ENCODE data around the gene GRID1.
A peak's percentile ranks its signal among the peaks of the same experiment; 100 is the strongest.

GRID1 gene

DNA sequence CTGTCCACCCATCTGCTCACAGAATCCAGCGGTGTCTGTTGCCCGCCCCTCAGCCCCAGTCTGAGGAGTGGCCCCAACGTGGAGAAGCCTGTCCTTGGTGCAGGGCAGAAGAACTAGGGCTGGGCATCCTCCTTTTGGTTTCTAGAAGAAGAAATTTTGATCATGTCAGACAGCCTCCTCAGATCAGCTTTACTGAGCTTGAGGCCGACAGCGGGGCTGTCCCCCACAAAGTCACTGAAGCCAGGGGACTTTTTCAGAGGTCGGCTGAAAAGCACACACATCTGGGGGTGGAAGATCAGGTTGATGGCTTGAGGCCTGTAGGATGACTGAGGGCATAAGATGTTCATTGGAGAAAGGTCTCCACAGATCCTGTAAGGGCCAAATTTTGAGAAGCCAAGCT is 767.9 kb downstream of the GRID1 start:
- no peak for DNase-seq

GRCh38 chr10:85597006-85597405 is 769.6 kb downstream of the GRID1 start:
- no peak for DNase-seq

GRCh38 chr10:85596389-85596788 is 770.2 kb downstream of the GRID1 start:
- DNase-seq, result no peak

DNA sequence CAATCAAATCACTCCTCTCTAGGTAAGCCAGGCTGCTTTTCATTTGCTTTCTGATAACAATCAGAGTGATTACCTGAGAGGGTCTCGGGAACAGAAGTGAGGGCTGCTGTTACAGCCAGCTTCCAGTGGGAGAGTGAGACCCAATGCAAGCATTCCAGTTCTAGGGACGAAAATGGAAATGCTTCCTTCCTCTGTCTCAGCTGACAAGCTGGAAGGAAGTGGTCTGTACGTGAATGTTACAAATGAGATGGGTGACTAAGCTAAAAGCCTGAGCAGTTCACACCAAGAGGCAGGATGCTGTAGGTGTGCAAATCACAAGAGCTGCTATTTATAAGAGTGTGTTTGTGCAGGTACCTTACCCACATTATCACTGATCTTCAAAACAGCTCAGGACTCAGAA is 772.4 kb downstream of the GRID1 start:
- DNase-seq, result peak; percentile 10

DNA sequence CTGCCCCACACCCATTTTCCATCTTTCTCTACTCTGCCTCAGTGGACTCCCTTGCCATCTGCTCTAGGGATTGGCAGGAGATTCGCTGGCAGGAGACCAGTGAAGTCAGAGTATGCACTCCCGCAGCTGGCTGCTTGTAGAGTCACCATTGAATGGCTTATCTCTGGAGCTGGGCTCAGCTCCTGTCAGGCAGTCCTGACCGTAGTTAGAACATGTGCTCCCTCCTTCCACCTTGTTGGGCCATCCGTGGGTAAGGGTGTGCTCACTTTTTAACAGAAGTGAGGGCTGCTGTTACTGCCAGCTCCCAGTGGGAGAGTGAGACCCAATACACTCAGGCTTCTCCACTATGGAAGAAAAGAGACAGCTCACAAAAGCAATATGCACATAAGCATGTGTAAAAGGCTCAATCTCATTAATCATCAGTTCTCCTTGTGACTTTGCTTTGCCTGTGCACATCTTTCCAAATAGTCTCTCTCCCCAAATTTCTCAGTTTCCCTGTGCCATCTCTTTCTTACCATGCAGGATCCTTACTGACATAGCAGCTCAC is 773.3 kb downstream of the GRID1 start:
- DNase-seq, result no peak

DNA sequence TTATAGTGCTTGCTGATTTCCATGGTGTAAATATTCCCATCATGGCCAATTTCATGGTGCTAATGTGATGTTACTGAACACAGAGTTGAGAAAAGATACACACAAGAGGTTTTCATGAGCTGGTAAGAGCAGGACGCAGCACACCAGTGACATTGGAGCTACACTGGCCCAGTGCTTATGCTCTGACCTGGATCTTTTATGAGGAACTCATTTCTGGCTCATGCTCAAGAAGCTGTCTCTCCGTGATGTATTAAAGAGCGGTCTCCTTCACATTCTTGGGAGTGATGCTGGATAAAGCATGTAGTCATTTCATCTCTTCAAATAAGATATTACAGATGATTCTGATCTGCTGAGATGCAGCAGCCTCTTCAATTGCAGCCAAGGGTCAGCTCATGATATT is 785.2 kb downstream of the GRID1 start:
- DNase-seq, result no peak

DNA sequence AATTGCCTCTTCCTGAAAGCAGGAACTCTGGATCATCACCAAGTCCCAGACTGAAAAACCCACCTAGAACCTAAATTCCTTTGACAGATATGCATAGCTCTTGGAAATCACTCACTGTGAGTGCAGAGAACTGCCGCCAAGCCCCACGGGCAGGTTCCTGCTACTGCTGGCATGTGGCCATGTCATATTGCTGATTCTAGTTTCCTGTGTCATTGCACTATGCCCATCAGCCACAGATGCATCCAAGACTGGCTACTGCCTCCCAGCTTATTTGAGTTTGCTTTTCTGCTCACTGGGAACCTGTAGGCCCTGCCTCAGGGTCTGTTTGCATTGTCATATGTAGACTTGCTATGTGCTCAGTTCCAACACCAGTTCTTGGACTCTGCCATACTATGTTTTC is 786.0 kb downstream of the GRID1 start:
- DNase-seq, result no peak

DNA sequence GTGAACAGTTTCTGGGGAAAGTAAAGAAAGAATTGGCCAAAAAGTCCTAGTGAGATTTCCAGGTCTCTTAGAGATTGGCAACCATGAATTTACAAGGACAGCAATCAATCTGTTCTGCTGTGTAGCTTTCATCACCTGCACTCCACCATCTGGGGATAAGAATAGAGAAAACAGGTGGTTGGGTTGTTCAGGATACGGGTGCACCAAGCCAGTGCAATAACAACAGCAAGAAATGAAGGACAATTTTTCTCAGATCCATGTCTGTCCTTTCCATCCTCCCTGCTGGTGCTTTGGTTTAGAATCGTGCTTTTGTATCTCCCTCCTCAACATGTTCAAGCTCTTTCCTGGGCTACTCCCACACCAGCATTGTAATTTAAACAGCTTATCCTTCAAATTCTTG is 787.7 kb downstream of the GRID1 start:
- DNase-seq, result no peak

GRCh38 chr10:85575441-85575840 is 791.2 kb downstream of the GRID1 start:
- DNase-seq, result no peak

GRCh38 chr10:85570871-85571270 is 795.7 kb downstream of the GRID1 start:
- no peak for DNase-seq

- DNase-seq, result no peak
Observed at GRCh38 chr10:85565381-85565780, 801.2 kb downstream of the GRID1 start.

DNA sequence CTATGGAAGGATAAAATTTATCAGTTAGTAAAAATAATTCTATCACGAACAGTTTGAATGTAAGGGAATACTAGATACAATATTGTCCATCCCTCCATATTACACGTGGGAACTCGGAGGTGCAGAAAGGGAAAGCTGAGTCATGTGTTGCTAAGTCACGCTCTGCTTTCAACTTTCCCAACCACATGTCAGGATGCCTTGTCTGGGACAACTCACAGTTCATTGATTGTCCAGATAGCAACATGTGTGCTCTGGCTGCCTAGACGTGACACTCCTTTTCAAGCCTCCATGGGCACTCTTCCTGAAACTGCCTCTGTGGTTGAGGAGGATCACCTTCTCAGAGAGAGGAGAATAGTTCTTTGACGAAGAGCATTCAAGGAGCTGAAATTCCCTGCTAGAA is 808.1 kb downstream of the GRID1 start:
- no peak for DNase-seq

DNA sequence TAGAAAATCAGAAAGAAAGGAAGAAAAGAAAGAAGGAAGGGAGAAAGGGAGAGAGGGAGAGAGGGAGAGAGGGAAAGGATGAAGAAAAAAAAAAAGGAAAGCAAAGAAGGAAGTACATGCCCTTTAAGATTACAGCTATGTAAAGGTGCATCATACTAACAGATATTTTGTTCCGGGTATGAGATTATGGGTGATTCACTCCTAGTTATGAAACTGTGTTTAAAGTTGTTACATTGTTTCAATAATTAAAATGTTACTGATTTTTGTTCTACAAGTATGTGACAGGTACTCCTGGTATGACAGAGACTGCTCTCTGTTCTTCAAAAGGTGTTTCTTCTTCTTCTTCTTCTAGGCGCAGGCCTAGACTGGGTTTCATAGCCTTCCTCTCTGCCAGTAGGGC is 808.9 kb downstream of the GRID1 start:
- DNase-seq, result no peak

DNA sequence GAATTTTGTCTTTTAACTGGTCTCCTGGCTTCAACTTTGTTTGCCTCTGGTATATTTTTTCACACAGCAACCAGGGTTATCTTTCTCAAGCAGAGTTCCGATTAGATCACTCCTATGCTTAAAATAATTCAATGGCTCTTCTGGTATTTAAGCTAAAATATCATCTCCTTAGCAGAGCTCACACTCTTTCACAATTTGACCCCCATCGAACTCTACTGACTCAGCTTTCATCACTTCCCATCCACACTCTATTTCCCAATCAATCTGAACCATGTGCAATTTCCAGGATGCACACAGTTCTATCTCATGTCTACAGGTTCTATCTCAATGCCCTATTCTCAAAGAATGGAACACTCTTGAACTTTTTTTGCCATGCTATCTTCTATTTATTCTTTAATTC is 809.5 kb downstream of the GRID1 start:
- DNase-seq, result no peak
